HepG2 (cell line): Measurements from ENCODE around the gene KDR.

ENCODE experiments used
- NONO ChIP-seq, 2 experiments: fragments of 450-650 bp in 1 of 2; sonication (generic) in 1 of 2; formaldehyde crosslinking in 1 of 2; IDR thresholded peaks in 1 of 2; conservative IDR thresholded peaks in 1 of 2; 2 replicates each; pipeline versions ENCODE4 v1.6.1 to v1.8.0; 2017 to 2022; ENCODE audit warnings: mild to moderate bottlenecking in 1 of 2, missing genetic modification reagents in 1 of 2, moderate library complexity in 1 of 2
- POLR2AphosphoS5 ChIP-seq: IDR thresholded peaks from 2 replicates; pipeline ENCODE4 v1.6.1; 2012; ENCODE audit warnings: low read depth, low read length

DNA sequence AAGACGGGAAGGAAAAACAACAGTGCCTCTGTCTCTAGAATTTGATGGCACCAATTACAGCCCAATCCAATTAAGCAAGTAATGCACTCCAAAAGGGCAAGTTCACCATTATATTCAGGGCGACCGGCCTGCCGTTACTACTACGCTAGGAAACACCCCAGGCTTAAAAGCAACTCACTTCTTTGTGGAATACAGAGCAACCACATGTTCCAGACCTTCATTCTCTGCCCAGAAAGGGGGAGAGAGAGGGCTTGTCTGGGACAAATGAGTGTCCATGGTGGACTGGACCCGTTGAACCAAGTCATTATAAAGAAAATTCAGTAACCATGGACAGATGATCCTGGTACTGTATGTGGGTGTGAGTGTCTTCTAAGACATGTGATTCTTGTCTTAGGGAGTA is 1.6 kb downstream of the KDR start:
- TF ChIP-seq POLR2AphosphoS5 (no peak), NONO (IDR thresholded peaks at IDR 0.05) (no peak), NONO (CRISPR knock-in tag; conservative IDR thresholded peaks at IDR 0.05) (no peak)
